H9 (cell line): Measurements from ENCODE around the gene NAV1. TPM values are rescaled to one million over a fixed set of nuclear protein-coding genes. Genes with fewer than 3 reads are reported as not detected.
"Not testable (repeated sequence)": the region's sequence is repeated elsewhere in the genome, so short reads cannot be mapped to it uniquely, and the experiment has no call there.

Source experiments
- DNase-seq: peaks from one replicate; pipeline ENCODE4 v3.0.0-alpha.2; 2017
- H2AFZ ChIP-seq: one replicate; pipeline ENCODE4 v1.6.1; 2013; ENCODE audit warnings: mild to moderate bottlenecking, low read length, control low read depth, moderate library complexity
- H2AK5ac ChIP-seq: 2 replicates; pipeline ENCODE4 v1.6.1; 2013; ENCODE audit warnings: low read length, control low read depth, mixed read lengths; ENCODE audit not compliant: insufficient read length
- H2BK120ac ChIP-seq: one replicate; pipeline ENCODE4 v1.6.1; 2013; ENCODE audit warnings: low read depth, mild to moderate bottlenecking, low read length, control low read depth, inconsistent platforms; ENCODE audit not compliant: poor library complexity, severe bottlenecking
- H2BK12ac ChIP-seq: 2 replicates; pipeline ENCODE4 v1.6.1; 2013; ENCODE audit warnings: low read length, control low read depth, mixed read lengths, low read depth; ENCODE audit not compliant: insufficient read length
- H2BK15ac ChIP-seq: 2 replicates; pipeline ENCODE4 v1.6.1; 2013; ENCODE audit warnings: low read depth, low read length, control low read depth
- H2BK20ac ChIP-seq: one replicate; pipeline ENCODE4 v1.6.1; 2013; ENCODE audit warnings: low read depth, mild to moderate bottlenecking, low read length, control low read depth, inconsistent platforms; ENCODE audit not compliant: poor library complexity, severe bottlenecking
- H2BK5ac ChIP-seq: 2 replicates; pipeline ENCODE4 v1.6.1; 2013; ENCODE audit warnings: low read length, control low read depth, mixed read lengths; ENCODE audit not compliant: insufficient read length
- H3K14ac ChIP-seq: 2 replicates; pipeline ENCODE4 v1.6.1; 2013; ENCODE audit warnings: low read length, control low read depth; ENCODE audit not compliant: insufficient read depth
- H3K18ac ChIP-seq: 2 replicates; pipeline ENCODE4 v1.6.1; 2013; ENCODE audit warnings: low read depth, mild to moderate bottlenecking, mixed read lengths, low read length, control low read depth; ENCODE audit not compliant: insufficient read length
- H3K23ac ChIP-seq: 2 replicates; pipeline ENCODE4 v1.6.1; 2013; ENCODE audit warnings: low read length, control low read depth, mixed read lengths, low read depth; ENCODE audit not compliant: insufficient read length
- H3K23me2 ChIP-seq: 2 replicates; pipeline ENCODE4 v1.6.1; 2013; ENCODE audit warnings: low read depth, mild to moderate bottlenecking, mixed read lengths, low read length, control low read depth; ENCODE audit not compliant: insufficient read length, poor library complexity, severe bottlenecking
- H3K27ac ChIP-seq: 2 replicates; pipeline ENCODE4 v1.5.1; 2013; ENCODE audit warnings: low read length, control low read depth, mixed read lengths, low read depth; ENCODE audit not compliant: insufficient read length
- H3K27me3 ChIP-seq: 2 replicates; pipeline ENCODE4 v1.6.1; 2013; ENCODE audit warnings: low read length, control low read depth, inconsistent platforms; ENCODE audit not compliant: insufficient read depth
- H3K4ac ChIP-seq: 2 replicates; pipeline ENCODE4 v1.6.1; 2013; ENCODE audit warnings: low read depth, mild to moderate bottlenecking, control low read depth, inconsistent platforms, low read length, moderate library complexity
- H3K4me1 ChIP-seq: 2 replicates; pipeline ENCODE4 v1.6.1; 2013; ENCODE audit warnings: low read length, control low read depth, inconsistent platforms; ENCODE audit not compliant: insufficient read depth
- H3K4me2 ChIP-seq: 2 replicates; pipeline ENCODE4 v1.6.1; 2013; ENCODE audit warnings: low read length, control low read depth, mixed read lengths; ENCODE audit not compliant: insufficient read length, insufficient read depth
- H3K56ac ChIP-seq: 2 replicates; pipeline ENCODE4 v1.6.1; 2013; ENCODE audit warnings: low read depth, mild to moderate bottlenecking, mixed read lengths, low read length, control low read depth; ENCODE audit not compliant: insufficient read length
- H3K79me1 ChIP-seq: 2 replicates; pipeline ENCODE4 v1.6.1; 2013; ENCODE audit warnings: low read depth, mild to moderate bottlenecking, moderate library complexity, low read length, control low read depth, inconsistent platforms; ENCODE audit not compliant: insufficient read depth, poor library complexity, severe bottlenecking
- H3K79me2 ChIP-seq: 2 replicates; pipeline ENCODE4 v1.6.1; 2013; ENCODE audit warnings: low read length, control low read depth, inconsistent platforms; ENCODE audit not compliant: insufficient read depth
- H3K9ac ChIP-seq: 2 replicates; pipeline ENCODE4 v1.6.1; 2013; ENCODE audit warnings: low read length, control low read depth, mixed read lengths; ENCODE audit not compliant: insufficient read length; ENCODE audit errors: extremely low read depth
- H3K9me3 ChIP-seq: one replicate; pipeline ENCODE4 v1.6.1; 2013; ENCODE audit warnings: low read depth, low read length, inconsistent platforms; ENCODE audit not compliant: control insufficient read depth
- H3T11ph ChIP-seq: one replicate; pipeline ENCODE4 v1.6.1; 2013; ENCODE audit warnings: mild to moderate bottlenecking, low read length, control low read depth, inconsistent platforms
- H4K20me1 ChIP-seq: one replicate; pipeline ENCODE4 v1.6.1; 2013; ENCODE audit not compliant: control insufficient read depth, insufficient read length, insufficient read depth
- H4K5ac ChIP-seq: 2 replicates; pipeline ENCODE4 v1.6.1; 2013; ENCODE audit warnings: low read depth, mild to moderate bottlenecking, mixed read lengths, low read length, control low read depth; ENCODE audit not compliant: insufficient read length
- H4K8ac ChIP-seq: replicated peaks from 2 replicates; pipeline ENCODE4 v1.6.1; 2013; ENCODE audit warnings: low read length, control low read depth, mixed read lengths, low read depth; ENCODE audit not compliant: insufficient read length
- H4K91ac ChIP-seq: 2 replicates; pipeline ENCODE4 v1.6.1; 2013; ENCODE audit warnings: low read depth, mild to moderate bottlenecking, moderate library complexity, mixed read lengths, low read length, control low read depth; ENCODE audit not compliant: insufficient read length
- H3K27ac Mint-ChIP-seq, 3 experiments: 2 replicates in 2 of 3; 3 replicates in 1 of 3; pipeline ENCODE4 v1.8.0; 2020 to 2021; ENCODE audit warnings: mixed read lengths in 3 of 3, mild to moderate bottlenecking in 1 of 3, moderate library complexity in 1 of 3
- H3K27me3 Mint-ChIP-seq: 2 replicates; pipeline ENCODE4 v1.8.0; 2021; ENCODE audit warnings: low read depth, mild to moderate bottlenecking, moderate library complexity, mixed read lengths
- H3K36me3 Mint-ChIP-seq, 3 experiments: 2 replicates in 2 of 3; 3 replicates in 1 of 3; pipeline ENCODE4 v1.8.0; 2020 to 2021; ENCODE audit warnings: low read depth in 3 of 3, mixed read lengths in 3 of 3; ENCODE audit not compliant: insufficient read depth in 1 of 3
- H3K4me1 Mint-ChIP-seq, 2 experiments: 2 replicates each; pipeline ENCODE4 v1.8.0; 2020; ENCODE audit warnings: mixed read lengths in 2 of 2
- H3K4me3 Mint-ChIP-seq, 2 experiments: 2 replicates in 1 of 2; 3 replicates in 1 of 2; pipeline ENCODE4 v1.8.0; 2020 to 2021; ENCODE audit warnings: mild to moderate bottlenecking in 2 of 2, mixed read lengths in 2 of 2, moderate library complexity in 1 of 2
- H3K9me3 Mint-ChIP-seq, 2 experiments: 2 replicates in 1 of 2; 3 replicates in 1 of 2; pipeline ENCODE4 v1.8.0; 2020; ENCODE audit warnings: mild to moderate bottlenecking in 2 of 2, mixed read lengths in 2 of 2, moderate library complexity in 1 of 2
- WGBS: extraction: QIAGEN DNeasy Blood & Tissue Kit; methylation state at CpG from one replicate; pipeline ENCODE4 v1.1.7; 2013; ENCODE audit warnings: missing lambda C conversion rate, low lambda C conversion rate, mixed read lengths; ENCODE audit not compliant: insufficient read length; ENCODE audit errors: extremely low coverage; 5-methylcytosine and 5-hydroxymethylcytosine counted together
- total RNA-seq: library from RNA; stranded (reverse); gene quantifications from 2 replicates; pipeline ENCODE4 v1.2.1, GENCODE V29; 2021
- TF ChIP-seq, protein P1 (sequence below): fragments of 200-600 bp; sonication (generic); conservative IDR thresholded peaks from 3 replicates; pipeline ENCODE4 v1.8.0; 2021; ENCODE audit warnings: antibody characterized with exemption, mild to moderate bottlenecking

NAV1 gene
- total RNA-seq, 1 experiment from 2014 or later = 20.5 TPM

DNA sequence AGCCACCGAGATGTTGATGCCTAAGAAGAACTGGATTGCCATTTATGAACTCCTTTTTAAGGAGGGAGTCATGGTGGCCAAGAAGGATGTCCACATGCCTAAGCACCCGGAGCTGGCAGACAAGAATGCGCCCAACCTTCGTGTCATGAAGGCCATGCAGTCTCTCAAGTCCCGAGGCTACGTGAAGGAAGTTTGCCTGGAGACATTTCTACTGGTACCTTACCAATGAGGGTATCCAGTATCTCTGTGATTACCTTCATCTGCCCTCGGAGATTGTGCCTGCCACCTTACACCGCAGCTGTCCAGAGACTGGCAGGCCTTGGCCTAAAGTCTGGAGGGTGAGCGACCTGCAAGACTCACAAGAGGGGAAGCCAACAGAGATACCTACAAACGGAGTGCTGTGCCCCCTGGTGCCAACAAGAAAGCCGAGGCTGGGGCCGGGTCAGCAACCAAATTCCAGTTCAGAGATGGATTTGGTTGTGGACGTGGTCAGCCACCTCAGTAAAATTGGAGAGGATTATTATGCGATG is 18.8 kb upstream of the NAV1 start:
- not testable (repeated sequence) for H3K18ac ChIP-seq, H4K20me1 ChIP-seq, H3K4ac ChIP-seq, H3K36me3 Mint-ChIP-seq, H3K9me3 ChIP-seq, H4K91ac ChIP-seq, H3K9me3 Mint-ChIP-seq, H2AK5ac ChIP-seq, H3K27ac ChIP-seq, H4K8ac ChIP-seq, H3K4me2 ChIP-seq, H4K5ac ChIP-seq, H2BK120ac ChIP-seq, H3K27me3 Mint-ChIP-seq, H3K9ac ChIP-seq, H2BK12ac ChIP-seq, H2BK5ac ChIP-seq, H3T11ph ChIP-seq, DNase-seq, H3K23me2 ChIP-seq, H3K4me3 Mint-ChIP-seq, H3K27me3 ChIP-seq, H2BK20ac ChIP-seq, H3K4me1 ChIP-seq, H3K56ac ChIP-seq, H3K79me1 ChIP-seq, H3K23ac ChIP-seq, H2AFZ ChIP-seq, H3K14ac ChIP-seq, H3K79me2 ChIP-seq, H2BK15ac ChIP-seq
- Mint-ChIP-seq H3K27ac (peak overlapping the region in 1 of 3 experiments; percentile 35; a peak in 1 of 7 replicates), H3K4me1 (peaks cover 9 to 13% of the 10 kb centered on the region in 2 experiments)
- WGBS = no CpG with 5 or more reads among the region's 14 CpGs
- TF ChIP-seq, protein P1, sequence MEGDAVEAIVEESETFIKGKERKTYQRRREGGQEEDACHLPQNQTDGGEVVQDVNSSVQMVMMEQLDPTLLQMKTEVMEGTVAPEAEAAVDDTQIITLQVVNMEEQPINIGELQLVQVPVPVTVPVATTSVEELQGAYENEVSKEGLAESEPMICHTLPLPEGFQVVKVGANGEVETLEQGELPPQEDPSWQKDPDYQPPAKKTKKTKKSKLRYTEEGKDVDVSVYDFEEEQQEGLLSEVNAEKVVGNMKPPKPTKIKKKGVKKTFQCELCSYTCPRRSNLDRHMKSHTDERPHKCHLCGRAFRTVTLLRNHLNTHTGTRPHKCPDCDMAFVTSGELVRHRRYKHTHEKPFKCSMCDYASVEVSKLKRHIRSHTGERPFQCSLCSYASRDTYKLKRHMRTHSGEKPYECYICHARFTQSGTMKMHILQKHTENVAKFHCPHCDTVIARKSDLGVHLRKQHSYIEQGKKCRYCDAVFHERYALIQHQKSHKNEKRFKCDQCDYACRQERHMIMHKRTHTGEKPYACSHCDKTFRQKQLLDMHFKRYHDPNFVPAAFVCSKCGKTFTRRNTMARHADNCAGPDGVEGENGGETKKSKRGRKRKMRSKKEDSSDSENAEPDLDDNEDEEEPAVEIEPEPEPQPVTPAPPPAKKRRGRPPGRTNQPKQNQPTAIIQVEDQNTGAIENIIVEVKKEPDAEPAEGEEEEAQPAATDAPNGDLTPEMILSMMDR = 0 out of 3 replicates have a peak, but pooled peaks have one; percentile 10
